GM19238 (cell line): ENCODE measurements around the gene CENATAC.
A peak's percentile ranks its signal among the peaks of the same experiment; 100 is the strongest.
"Not testable (repeated sequence)": the region's sequence is repeated elsewhere in the genome, so short reads cannot be mapped to it uniquely, and the experiment has no call there.

Experiments
- DNase-seq: peaks from one replicate; pipeline ENCODE4 v3.0.0; 2011; ENCODE audit warnings: low spot score; ENCODE audit not compliant: insufficient read length

The CENATAC gene

GRCh38 chr11:119026970-119027369 lies 29.0 kb downstream of the CENATAC start:
- DNase-seq = no peak

GRCh38 chr11:119027561-119028345 lies 29.8 kb downstream of the CENATAC start:
- no peak for DNase-seq

GRCh38 chr11:119028346-119029068 lies 30.6 kb downstream of the CENATAC start:
- no peak for DNase-seq

GRCh38 chr11:119029069-119029339 lies 31.1 kb downstream of the CENATAC start:
- no peak for DNase-seq

- DNase-seq = no peak
These were observed 31.5 kb downstream of the CENATAC start for GRCh38 chr11:119029340-119030028.

GRCh38 chr11:119030029-119030328 lies 32.0 kb downstream of the CENATAC start:
- DNase-seq = no peak

- DNase-seq = peak; percentile 95
These were observed 32.5 kb downstream of the CENATAC start, which contains the start of gene SLC37A4 for GRCh38 chr11:119030329-119031047. Gene SLC37A4 (minus strand): TSS chr11:119030877.

- no peak for DNase-seq
These were observed 34.0 kb downstream of the CENATAC start for GRCh38 chr11:119031912-119032280.

GRCh38 chr11:119033421-119033820 lies 35.5 kb downstream of the CENATAC start:
- not testable (repeated sequence) for DNase-seq

- no peak for DNase-seq
These were observed 36.9 kb downstream of the CENATAC start for GRCh38 chr11:119034813-119035212.

GRCh38 chr11:119038884-119039283 lies 40.9 kb downstream of the CENATAC start:
- no peak for DNase-seq

GRCh38 chr11:119039471-119039870 lies 41.5 kb downstream of the CENATAC start:
- not testable (repeated sequence) for DNase-seq

GRCh38 chr11:119041821-119042514 lies 44.0 kb downstream of the CENATAC start:
- no peak for DNase-seq

GRCh38 chr11:119042927-119043326 lies 45.0 kb downstream of the CENATAC start:
- no peak for DNase-seq

GRCh38 chr11:119044708-119045107 lies 46.8 kb downstream of the CENATAC start:
- DNase-seq = no peak

GRCh38 chr11:119046489-119046888 lies 48.6 kb downstream of the CENATAC start:
- DNase-seq = no peak

GRCh38 chr11:119047205-119047604 lies 49.3 kb downstream of the CENATAC start:
- no peak for DNase-seq

GRCh38 chr11:119048644-119049043 lies 50.7 kb downstream of the CENATAC start:
- no peak for DNase-seq

GRCh38 chr11:119049081-119049480 lies 51.1 kb downstream of the CENATAC start:
- no peak for DNase-seq

- DNase-seq = no peak
These were observed 53.7 kb downstream of the CENATAC start for GRCh38 chr11:119051440-119052162.
